ENCODE results near the gene C1orf105.
"Not testable (repeated sequence)": the region's sequence is repeated elsewhere in the genome, so short reads cannot be mapped to it uniquely, and the experiment has no call there.

The C1orf105 gene

DNA sequence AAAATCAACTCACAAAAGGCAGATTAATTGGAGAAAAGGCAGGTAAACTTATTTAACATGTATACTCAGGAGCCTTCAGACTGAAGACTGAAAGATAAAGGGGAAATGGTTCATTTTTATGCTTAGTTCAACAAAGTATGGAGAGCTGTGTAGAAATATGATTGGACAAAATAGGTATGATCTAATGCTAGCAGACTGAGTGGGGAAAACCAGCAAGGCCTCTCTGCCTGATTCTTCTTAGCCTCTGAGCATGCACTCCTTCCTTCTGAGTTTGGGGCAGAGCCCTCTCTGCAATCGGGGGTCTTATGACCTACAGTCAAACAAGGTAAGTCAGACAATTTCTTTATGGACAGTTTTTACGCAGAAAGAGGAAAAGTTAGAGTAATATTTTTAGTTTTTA lies 73.7 kb downstream of the C1orf105 start:
- no peak for DNase-seq

DNA sequence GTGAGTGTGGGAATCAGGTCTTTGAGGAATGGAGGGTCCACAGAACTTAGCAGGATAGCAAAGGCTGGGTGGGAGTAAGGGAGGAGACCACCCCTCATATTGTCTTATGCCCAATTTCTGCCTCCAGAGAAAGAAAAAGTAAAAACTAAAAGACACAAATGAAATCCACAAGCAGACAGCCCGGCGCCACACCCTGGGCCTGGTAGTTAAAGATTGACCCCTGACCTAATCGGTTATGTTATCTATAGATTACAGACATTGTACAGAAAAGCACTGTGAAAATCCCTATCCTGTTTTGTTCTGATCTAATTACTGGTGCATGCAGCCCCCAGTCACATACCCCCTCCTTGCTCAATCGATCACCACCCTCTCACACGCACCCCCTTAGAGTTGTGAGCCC lies 75.6 kb downstream of the C1orf105 start:
- DNase-seq: not testable (repeated sequence)

DNA sequence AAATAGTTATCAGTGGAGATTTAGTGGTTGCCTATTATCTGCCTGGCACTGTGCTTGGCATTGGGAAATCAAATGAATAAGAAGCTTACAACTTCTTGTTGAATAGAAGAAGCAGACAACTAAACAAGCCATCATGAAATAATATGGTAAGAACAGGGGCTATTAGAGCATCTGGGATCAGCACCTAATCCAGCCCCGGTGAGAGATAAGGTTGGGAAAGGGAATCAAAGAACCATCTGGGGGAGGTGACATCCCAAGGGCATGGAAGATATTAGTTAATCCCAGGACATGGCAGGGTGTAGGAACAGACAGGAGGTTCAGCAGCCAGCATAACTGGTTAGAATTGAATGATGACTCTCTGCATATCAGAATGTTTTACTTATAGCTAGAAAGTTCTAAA lies 76.2 kb downstream of the C1orf105 start:
- no peak for DNase-seq

DNA sequence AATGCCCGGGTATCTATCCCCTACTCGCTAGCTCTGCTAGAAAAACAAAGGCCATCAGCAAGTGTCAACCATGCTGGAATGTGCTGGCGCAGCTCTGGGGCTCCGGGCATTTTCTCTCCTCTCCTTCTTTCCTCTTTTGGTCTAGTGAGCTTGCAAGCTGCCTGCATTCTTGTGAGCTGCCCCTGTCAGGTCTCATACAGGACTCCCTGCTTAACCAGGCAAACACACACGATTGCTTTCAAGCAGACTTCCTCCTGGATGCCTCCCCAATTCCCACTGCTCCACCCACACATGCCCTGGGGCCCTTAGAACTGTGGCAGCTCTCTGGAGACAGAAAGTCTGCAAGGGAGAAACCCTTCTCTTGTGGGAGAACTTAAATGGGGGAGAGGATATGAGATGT lies 76.7 kb downstream of the C1orf105 start:
- DNase-seq: no peak

GRCh38 chr1:172498857-172499256 lies 78.4 kb downstream of the C1orf105 start:
- DNase-seq: no peak

GRCh38 chr1:172499636-172500141 lies 79.2 kb downstream of the C1orf105 start:
- no peak for DNase-seq

DNA sequence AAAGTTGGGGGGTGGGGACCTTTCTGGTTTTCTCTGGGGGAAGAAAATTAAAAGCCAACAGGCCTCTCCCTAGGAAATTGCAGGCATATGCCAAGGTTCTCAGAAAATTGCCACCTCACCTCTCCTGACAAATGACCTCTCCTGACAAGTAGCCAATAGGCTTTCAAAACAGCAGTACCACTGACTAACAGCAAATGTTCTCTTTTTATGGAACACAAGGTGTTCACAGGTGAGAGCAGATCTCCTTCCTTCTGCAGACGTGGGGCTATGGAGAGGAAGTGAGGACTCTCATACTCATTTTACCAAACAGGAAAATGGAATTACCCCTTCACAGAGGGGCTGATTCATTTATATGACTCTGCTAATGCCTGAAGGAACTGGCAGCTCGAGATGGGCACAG lies 79.7 kb downstream of the C1orf105 start:
- DNase-seq: no peak

DNA sequence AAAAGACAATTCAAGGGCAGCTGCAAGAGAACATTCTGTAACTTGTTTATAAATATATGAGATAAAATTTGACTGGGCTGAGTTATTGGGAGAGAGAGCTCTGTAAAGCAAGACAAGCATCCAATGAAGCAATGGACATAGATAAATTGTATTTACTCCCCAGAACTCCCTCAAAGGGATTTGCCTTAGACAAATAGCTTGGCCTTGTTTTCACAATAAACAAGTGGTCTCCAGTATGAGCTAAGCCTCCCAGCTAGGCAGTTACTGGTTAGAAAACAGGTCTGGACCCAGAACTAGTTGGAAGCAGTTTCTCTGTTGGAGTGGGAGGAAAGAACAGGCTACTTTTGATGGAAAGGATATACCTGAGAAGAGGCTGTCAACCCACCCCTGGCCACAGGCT lies 87.3 kb downstream of the C1orf105 start:
- DNase-seq: no peak

DNA sequence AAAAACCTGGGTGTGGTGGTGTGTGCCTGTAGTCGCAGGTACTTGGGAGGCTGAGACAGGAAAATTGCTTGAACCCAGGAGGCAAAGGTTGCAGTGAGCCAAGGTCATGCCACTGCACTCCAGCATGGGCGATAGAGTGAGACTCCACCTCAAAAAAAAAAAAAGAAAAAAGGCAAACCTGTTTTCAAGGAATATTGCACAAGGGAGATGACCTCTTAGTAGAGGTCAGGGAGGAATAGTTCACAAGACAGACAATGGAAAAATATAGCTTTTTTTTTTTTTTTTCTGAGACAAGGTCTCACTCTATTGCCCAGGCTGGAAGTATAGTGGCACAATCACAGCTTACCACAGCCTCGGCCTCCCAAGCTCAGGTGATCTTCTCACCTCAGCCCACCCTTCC lies 90.0 kb downstream of the C1orf105 start:
- DNase-seq: no peak

GRCh38 chr1:172512591-172512990 lies 92.1 kb downstream of the C1orf105 start:
- DNase-seq: no peak

DNA sequence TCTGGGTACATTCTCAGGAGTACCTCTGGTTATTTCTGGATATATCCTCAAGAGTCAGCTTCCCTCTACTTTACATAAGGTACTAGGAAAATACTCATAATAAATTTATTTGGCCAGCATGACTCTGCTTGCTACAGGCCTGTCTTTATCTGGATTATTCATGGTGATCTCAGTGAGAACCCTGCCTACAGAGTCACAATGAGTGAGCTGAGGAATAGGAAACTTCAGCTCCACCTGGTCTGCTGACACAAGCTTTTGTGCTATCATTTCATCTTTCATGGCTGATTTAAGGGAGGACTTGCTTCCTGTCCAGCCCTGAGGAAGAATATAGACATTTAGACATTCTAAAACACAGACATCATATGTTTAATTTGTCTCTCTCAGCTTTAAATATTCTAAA lies 93.0 kb downstream of the C1orf105 start:
- DNase-seq: no peak

DNA sequence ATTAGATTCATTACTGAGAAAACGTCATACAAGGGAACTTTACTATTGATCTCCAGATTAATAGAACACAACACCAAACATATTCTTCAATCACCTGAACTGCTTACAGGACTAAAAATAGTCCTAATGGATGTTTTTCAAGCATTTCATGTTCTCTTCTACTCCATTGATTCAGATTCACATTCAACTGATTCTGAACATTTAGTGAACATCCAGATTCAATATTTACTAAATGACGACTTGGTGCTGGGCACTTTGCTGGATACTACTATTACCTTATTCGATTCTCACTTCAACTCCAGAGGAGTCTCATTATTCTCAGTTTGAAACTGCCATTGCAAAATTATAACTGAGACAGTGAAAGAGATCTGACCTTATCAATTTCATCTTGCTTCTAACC lies 93.6 kb downstream of the C1orf105 start:
- DNase-seq: no peak

- DNase-seq: no peak
Observed at GRCh38 chr1:172515436-172515835, 95.0 kb downstream of the C1orf105 start.

DNA sequence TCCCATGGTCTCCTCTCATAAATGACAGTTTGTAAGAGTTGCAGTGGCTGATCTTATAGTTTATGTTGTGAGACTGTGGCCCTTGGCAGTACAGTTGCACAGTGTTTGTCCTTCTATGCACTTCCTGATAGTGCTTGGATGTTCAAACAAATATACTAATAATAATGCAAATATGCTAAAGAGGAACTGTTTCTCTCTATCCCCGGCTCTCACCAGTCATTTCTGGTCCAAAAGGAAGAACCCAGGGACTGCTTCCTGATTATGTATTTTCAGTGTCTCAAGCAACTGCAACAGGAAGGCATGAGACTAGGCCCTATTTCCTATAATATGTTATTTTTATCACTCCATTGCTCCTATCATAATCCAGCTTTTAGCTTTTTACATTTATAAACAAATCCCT lies 95.4 kb downstream of the C1orf105 start:
- no peak for DNase-seq

DNA sequence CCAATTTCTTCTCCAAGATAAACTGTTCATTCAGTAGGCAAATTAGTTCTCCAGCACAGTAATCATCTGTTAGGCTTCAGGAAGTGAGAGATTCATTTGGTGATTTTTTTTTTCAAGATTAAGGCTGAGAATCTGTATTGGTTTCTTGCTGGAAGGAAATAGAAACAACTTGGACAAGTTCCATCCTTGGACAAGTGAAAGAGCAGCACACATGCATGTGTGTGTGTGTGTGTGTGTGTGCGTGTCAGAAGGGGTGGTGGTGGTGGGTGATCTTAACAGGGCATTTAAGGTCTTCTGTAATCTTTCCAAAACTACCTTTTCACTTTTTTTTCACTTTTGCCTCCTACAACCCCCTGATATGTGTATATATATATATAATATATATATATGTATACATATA lies 96.6 kb downstream of the C1orf105 start:
- peak in 1 of 2 donors; percentile 16 for DNase-seq

DNA sequence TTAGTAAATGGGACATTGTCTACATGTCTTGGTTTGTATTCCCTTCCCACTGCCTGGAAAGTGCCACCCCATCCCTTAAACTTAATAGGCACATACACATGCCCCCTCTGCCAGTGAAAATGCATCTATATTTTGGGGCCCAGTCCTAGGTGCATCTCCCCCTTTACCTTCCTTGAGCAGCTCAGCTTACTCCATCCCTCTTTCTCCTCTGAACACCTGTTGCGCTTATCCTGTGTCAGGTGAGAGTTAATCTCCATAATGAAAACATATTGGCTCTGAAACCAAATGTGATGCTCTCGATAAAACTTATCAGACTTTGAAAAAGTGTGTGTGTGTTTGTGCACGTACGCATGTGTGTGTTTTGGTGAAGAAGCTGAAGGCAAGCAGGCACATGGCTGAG lies 97.1 kb downstream of the C1orf105 start:
- DNase-seq: no peak
